SKM-1 (cell line): ENCODE data around the gene ASPRV1.

ENCODE experiments used
- DNase-seq: peaks from one replicate; lab custom pipeline; 2025; ENCODE audit not compliant: unreplicated experiment; lab: John Stamatoyannopoulos, UW

Gene ASPRV1

DNA sequence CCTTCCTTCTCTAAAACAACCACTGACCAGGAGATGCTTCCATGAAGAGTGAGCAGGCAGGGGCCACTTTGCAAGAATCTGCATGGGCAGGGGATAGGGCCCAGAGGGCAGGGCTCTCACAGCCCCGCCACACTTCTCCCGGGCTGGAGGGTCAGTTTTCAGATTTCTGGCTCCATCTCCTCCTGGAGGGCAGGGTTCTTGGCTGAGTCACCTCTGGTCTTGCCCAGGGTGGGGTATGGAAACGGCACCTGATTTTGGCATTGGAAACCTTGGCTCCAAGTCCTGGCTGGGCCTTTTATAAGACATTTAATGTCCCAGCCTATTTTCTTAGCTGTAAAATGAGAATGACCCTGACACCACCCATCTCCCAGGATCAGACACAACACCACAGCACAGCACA, 27.6 kb upstream of the ASPRV1 start:
- DNase-seq: no peak

DNA sequence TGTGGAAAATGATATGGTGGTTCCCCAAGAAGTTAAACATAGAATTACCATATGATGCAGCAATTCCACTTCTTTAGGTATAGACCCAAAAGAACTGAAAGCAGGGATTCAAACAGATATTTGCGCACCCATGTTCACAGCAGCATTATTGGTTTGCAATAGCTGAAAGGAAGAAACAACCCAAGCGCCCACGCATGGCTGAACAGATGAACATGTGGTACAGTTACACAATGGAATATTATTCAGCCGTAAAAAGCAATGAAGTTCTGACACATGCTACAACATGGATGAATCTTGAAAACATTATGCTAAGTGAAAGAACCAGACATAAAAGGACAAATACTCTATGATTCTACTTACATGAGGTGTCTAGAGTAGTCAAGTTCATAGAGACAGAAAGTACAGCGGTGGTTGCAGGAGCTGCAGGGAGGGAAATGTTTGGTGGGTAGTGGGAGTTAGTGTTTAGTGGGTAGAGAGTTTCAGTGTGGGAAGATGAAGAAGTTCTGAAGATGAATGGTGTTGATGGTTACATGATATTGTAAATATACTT, 26.7 kb upstream of the ASPRV1 start:
- DNase-seq: no peak

DNA sequence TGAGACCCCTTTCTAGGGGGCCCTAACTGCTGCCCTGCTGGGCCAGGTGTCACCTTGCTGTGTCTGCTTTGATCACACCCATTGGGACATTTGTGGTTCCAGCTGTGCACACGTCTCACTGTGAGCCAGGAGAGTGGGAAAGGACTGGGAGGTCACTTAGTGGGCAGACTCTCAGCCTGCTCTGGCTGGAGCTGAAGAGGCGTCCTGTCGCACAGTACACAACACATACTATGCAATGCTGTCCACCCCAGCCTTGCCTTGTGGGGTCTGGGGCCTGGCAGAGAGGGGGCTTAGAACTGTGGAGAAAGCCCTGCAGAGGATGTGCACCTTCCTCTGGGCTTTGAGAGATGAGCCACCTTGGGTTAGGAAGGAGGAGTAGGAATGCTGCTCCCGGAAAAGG, 25.3 kb upstream of the ASPRV1 start:
- no peak for DNase-seq

DNA sequence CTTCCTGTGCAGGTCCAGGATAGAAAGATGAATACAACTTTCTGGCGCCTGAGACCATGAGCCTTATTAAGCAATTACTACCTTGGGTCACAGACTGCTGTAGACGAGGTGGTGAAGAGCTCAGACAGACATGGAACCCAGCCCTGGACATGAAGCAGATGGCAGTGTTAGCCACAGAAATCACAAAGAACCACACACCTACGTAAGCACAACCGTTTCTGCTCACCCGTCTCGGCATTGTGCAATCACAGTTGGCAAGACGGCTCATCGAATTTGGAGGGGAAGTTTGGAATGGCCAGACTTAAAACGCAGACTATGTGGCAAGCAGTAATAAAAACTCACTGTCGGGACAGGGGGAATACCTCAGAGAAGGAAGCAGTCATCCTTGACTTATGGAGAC, 24.3 kb upstream of the ASPRV1 start:
- peak; percentile 91 for DNase-seq

DNA sequence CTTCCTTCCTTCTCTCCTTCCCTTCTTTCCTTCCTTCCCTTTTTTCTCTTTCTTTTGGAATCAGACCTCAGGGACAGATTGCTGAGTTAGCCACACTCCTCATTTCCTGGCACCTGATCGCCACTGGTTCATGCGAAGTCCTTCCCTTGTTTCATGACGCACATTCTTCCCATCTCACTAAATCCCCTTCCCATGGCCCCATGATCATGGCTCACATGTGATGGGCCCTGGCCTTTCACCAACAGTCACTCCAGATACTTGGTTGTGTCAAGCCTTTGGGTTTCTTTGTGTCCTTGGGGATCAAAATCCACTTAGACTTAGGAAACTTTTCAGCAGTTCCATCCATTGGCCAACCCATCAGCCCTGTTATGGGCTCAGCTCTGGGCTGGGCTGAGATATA, 23.8 kb upstream of the ASPRV1 start:
- DNase-seq: no peak

DNA sequence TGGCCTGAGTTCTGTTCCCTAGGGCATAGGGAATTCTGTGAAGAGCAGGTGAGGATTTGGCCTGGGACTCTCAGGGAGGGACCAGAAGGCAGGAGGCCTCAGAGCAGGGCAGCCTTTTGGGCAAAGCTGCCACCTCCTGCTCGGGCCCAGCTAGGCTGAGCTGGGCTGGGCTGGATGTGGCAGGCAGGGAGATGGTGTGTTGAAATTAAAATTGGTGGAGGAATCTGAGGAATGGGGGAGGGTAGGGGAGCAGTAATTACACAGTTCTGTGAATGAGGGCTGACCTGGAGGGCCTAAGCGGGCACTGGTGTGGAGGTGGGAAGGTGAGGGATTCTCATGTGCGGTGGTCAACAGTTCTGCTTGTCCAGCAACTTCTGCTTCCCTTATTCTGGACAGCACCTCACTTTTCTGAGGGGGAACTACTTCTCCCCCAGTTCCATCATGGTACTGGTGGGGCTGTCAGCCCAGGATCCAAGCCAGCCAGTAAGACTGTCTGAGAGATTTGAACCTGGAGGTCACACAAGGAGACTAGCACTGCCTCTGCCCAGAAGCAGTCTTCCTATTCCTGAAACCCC, 22.0 kb upstream of the ASPRV1 start:
- no peak for DNase-seq

DNA sequence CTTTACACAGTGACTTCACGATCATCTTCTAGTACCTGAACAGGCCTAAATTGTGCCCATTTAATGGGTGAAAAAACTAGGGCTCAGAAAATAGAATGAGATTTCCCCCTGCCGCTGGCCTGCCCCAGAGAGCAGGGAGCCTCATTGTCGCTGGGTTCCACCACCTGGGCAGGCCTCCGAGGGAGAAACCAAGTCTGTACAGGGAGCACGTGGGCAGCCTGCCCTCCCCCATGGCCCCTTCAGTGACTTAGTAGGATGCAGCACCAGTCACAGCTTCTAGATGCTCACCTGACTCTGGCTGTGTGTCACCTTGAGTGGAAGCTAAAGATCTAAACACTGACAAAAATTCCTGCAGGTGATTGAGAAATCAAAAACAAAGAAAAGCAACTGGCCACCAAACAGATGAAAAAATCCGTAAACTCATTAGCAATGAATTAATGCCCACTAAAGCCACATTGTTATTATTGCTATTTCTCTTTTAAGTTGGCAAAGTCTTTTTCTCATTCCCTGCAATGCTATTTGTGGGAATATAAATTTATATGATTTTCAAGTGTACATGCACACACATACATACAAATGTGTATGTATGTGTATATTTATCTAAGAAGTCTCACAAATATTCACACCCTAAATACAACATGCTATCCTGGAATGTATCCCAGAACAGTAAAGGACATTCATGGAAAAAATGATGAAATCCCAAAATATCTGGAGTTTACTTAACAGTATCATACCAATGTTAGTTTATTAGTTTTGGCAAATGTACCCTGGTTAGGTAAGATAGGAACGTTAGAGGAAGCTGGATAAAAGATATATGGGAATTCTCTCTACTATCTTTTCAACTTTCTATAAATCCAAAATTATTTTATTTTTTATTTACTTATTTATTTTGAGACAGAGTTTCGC, 18.7 kb upstream of the ASPRV1 start:
- DNase-seq: no peak

DNA sequence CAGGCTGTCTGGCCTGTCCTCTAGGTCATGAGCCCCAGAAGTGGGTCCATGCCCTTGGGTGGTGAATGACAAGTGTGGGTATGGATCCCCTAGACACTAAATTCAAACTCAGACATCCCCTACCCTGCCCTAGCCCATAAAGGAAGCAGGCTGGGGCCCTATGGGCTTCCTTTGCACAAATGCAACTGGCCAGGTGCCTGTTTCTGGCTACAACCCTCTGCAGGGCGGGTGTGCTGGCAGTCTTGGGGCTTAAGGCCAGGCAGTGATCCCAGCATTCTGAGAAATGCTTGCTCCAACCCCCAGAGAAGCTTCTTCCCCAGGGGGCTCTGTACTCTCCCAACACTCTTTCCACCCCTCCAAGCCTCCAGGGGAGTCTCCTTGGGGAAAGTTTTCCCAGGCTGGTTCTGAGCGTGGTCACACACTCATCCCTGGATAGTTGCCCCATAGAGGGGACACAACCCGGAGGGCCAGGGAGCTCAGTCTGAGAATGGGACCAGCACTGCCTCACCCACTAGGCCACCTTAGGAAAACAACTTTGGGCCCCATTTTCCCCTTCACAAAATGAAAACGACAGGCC, 16.6 kb upstream of the ASPRV1 start:
- DNase-seq: no peak

DNA sequence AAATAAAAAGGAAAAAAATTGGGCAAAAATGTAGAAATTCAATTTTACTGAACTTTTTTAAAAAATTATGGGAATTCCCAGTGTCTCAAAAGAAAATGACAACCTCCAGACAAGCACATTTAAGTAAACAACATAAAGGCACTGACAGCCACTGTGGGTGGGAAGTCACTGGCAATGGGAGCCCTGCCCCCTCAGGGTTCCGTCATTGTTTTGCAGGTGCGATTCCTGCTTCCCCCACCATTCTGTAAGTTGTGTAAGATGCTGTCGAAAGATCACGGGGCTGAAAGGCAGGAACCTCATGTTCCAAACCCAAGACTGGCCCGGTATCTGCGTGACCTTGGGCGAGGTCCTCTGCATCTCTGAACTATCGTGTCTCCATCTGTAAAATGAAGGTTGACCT, 15.8 kb upstream of the ASPRV1 start:
- DNase-seq: no peak

DNA sequence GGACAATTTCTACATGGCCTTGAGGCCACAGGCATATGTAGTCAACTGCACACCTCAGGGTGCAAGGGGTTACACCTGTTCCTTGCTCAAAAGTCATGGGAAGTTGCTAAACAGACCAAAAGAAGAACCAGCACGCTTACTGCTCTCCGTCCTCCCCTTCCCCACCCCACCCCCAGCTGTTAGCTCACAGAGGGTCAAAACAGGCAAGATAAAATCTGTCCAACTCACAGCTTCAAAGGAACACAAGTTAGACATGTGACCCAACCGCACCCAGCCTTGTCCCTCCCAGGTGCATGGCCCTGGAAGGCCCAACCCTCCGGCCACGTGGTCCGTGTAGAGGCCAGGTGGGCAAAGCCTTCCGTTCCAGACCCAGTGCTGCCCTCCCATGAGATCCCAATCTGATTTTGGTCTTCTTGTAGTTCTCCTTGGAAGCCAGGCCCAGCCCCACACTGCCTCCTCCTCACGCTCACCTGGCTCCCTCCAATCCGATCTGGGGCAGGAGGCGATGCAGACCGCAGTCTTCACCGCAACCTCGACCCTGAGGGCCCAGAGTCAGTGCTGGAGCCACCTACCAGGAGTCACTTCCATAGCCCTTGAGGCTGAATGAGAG, 14.5 kb upstream of the ASPRV1 start:
- peak; percentile 18 for DNase-seq

DNA sequence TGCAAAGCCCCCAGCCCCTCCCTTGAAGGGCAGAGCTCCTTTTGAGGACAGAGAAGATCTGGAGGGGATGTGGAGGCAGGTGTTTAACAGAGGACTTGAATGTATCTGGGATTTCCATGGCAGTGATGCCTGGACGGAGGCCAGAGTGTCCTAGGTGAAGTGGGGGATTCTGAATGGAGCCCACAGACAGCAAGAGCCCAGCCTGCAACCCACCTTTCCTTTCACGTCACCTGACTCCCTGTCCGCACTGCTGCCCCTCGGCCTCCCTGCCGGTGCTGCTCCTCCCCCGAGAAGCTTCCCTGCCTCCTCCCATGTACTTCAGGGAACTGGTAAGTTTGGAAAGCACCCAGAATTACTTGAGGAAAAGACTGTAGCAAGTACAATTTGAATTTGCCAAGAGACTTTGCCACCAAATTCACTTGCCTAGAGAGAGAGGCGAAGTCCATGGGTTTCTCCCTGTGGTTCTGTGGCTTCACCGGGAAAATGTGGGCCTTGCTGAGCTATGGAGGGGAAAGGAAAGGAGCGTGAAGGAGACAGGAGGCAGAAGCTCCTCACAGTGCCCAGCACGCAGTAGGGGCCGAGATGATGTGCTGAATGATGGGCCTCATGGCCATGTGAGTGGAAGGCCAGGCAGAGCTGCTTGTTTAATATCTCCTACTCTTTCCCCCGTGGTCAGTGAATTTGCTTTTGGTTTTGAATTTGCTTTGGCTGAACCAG, 13.9 kb upstream of the ASPRV1 start:
- DNase-seq: no peak

DNA sequence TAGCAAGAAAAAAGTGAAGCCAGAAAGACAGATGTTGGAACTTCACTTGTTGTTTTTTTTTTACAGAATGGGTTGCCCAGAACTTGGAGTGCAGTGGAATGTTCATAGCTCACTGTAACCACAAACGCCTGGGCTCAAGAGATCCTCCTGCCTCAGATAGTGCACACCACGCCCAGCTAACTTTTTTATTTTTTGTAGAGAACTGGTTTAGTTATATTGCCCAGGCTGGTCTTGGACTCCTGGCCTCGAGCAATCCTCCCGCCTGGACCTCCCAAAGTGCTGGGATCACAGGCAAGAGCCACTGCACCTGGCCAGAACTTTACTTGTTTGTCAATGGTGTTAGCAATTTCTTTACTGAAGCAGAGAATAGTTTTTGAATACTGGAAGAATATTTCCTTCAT, 11.9 kb upstream of the ASPRV1 start:
- no peak for DNase-seq

DNA sequence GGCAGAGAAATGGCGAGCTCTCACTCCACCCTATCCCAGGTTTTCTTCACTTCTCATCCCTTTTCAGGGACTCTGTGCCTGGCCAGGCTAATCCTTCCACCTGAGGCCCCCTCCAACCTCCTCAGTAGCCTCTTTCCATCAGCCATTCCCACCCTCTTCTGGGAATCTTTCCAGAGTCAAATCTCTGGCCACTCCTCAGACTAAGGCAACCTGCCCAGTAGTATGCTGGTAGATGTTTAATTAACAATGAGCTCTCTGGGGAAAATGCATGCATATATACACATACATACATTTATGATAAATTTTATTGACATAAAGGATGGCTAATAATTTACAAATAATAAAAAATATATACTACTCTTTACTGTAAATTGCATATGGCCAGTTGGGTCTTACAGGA, 11.4 kb upstream of the ASPRV1 start:
- DNase-seq: no peak

DNA sequence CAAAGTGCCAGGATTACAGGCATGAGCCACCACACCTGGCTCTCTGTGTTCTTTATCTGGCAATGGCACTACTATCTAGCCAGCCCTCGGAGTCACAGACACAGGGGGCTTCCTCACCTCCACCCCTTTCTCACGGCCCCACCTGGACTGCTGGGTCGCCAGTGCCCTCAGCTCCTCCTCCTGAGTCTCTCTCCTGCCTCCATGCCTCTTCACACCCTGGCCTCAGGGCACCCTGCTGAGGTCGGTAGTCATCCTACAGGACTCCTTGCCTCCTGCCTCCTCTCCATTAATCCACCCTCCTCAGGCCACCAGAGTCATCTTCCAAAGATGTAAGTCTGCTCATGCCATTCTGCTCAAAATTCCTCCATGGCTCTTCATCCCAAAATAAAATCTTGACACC, 8.6 kb upstream of the ASPRV1 start:
- no peak for DNase-seq

DNA sequence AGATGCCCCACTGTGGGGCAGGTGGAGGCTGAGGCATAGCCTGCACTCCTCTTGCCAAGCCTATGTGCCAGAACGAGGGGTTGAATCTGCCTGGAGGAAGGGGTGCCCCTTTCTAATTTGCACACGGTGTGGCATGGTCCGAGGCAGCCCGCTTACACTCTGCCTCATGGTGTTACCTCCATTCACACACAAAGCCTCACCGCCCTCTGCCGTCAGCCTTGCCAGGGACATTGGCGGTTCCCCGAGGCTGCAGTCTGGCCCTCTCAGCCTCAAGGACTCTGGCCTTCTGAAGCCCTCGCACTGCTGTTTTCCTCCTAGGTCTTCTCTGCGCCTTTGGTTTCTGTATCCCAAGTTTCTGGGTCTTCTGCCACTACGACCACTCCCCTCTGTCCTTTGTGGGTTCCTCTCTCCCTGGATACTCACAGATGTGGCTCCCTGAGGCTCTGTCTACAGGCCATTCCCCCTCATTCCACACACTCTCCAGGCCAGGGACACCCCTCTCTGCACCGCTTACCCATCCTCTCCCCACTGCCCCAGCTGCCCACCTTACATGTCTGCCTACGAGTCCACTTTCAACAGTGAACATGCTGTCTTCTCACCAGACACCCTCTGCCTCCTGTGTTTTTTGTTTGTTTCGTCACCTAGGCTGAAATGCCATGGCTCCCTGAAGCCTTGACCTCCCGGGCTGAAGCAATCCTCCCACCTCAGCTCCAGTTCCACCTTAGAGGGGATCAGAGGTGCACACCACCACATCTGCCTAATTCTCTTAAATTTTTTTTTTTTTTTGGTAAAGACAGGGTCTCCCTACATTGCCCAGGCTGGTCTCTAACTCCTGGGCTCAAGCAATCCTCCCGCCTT, 7.9 kb upstream of the ASPRV1 start:
- DNase-seq: no peak

DNA sequence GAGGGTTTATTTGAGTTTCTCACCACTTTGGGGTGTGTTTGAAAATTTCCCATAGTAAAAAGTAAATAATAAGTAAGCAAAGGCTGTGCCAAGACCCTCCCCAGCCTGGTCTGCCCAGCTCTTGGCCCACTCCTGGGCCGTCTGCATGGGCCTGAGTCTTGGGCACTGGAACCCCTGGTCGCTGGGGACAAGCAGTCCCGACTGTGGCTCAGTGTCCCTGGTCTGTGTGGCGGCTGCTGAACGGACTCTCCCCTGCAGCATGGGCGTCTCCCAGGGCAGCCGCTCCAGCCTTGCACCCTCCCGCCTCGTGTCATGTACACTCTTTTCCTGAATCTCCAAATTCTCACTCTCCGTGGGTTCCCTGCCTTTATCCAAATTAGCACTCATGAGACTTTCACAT, 7.2 kb upstream of the ASPRV1 start:
- no peak for DNase-seq

DNA sequence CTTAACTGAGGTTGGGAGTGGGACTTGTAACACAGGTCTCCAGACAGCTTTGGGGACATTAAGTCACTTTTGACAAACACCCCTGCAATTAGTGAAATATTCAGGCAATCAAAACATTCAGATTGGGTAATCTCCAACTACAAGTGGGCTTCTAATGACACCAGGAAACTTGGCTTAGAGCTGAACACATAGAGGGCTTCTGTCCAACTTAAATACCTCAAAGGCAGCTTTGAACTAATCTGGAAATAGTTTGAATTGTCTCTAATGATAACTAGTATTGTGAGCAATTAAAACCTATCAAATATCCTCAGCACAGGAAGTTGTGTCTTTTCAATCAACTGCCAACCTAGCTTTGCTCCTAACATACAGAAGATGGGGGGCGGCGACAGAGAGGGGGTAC, 5.1 kb upstream of the ASPRV1 start:
- DNase-seq: no peak

DNA sequence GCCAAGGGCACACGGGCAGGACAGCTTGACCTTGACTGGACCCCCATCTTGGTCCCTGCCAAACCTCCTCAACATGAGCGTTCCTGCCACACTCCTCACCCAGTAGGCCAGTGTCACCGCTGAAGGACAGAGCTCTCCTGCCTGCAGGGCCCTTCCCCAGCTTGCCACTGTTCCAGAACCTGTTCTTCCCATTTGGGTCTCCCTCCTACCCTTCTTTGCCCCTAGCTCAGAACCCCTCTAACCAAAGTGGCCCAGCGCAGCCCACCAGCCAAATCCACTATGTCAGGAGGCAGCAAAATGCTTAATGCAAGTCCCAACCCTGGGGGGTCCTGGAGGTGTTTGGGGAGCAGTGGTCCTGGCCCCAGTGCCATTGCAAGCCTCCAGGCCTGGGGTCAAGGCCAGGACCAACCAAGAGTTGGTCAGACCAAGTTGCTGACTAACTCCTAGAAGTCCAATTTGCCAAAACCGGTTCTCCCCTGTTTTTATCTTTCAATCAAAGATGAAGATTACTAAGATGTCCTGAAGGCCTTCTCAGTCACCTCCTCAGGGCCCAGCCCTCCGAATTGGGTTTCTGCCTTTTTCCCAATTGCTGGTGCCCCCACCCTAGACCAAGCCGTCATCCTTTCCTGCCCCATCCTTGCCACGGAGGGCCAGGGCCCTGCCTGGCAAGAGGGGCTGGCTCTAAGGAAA, 4.5 kb upstream of the ASPRV1 start:
- DNase-seq: no peak

DNA sequence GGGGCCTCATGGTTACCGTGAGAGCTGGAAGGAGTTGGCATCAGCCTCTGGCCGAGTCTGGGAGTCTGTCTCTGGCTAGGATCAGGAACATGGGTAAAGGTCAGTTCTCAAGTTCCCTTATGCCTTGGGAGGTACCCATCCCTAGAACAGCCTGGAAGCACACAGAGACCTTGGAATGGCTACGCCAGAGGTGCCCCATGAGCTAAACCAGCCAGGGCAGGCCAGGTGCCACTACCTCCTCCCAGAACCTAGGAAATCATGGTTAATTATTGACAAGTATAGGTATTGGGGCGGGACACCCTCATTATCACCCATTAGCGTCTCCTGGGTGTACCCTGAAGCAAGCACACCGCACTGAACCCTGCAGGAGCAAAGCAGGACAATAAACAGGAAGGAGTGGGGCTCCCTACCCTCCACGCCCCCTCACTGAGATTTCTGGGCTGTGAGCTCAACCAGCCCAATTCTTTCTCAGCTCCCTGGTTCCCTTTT, 3.0 kb upstream of the ASPRV1 start:
- DNase-seq: no peak
